ENCODE data around the gene BPI.

DNA sequence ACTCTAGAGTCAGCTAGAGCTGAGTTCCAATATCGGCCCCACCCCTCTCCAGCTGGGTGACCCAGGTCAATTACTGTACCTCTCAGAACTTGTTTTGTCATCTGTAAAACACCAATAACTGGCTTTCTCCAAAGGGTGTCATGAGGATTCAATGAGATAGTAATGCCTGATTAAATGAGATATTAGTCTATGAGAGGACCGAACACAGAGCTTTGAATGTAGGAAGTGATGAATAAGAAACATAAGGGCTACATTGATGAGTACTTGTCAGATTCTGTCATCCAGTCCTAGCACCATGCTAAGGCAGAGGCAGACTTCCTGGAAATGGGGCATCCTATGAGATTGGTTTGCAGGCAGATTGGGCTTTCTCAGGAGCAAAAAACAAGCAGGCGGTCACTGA is 20.2 kb downstream of the BPI start:
- TF ChIP-seq, protein P1, sequence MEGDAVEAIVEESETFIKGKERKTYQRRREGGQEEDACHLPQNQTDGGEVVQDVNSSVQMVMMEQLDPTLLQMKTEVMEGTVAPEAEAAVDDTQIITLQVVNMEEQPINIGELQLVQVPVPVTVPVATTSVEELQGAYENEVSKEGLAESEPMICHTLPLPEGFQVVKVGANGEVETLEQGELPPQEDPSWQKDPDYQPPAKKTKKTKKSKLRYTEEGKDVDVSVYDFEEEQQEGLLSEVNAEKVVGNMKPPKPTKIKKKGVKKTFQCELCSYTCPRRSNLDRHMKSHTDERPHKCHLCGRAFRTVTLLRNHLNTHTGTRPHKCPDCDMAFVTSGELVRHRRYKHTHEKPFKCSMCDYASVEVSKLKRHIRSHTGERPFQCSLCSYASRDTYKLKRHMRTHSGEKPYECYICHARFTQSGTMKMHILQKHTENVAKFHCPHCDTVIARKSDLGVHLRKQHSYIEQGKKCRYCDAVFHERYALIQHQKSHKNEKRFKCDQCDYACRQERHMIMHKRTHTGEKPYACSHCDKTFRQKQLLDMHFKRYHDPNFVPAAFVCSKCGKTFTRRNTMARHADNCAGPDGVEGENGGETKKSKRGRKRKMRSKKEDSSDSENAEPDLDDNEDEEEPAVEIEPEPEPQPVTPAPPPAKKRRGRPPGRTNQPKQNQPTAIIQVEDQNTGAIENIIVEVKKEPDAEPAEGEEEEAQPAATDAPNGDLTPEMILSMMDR (conservative IDR thresholded peaks at IDR 0.05 in 1 of 2, IDR thresholded peaks at IDR 0.05 in 1 of 2; ENCODE audit: low read depth in 1 of 2, low read length in 2 of 2): no peak
- TF ChIP-seq EZH2 (IDR thresholded peaks at IDR 0.05; ENCODE audit: low read length, missing control alignments): no peak

Measured in fibroblast of lung (primary cell).